Measurements from ENCODE around the gene MPV17L2. TPM values are rescaled to one million over a fixed set of nuclear protein-coding genes. Genes with fewer than 3 reads are reported as not detected.

MPV17L2 gene
- total and polyA plus RNA-seq, 4 donors: 3.6 to 28.0 (median 14.1) TPM

DNA sequence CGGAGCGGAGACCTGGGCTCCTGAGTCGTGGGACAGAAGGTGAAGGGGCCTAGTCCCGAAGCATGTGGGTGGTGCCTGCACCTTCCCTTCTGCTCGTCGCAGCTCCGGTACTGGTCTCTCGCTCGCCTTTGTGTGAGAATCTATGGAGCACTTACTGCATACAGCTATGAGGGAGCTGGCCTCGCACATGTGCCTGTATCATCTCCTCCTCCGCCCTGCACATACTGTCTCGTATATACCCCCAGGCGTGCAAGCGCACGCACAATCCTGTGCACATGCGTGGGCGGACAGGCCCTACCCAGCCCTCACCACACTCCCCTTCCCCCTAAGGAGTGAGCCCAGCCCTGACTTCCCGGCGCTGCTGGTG is 31.4 kb upstream of the MPV17L2 start:
- H3K27ac ChIP-seq (ENCODE audit: low read depth in 1 of 2, low read length in 2 of 2): no peak overlapping the region
- peaks cover 0 to 22% (median 13%) of the 10 kb centered on the region in 4 donors for H3K36me3 ChIP-seq (ENCODE audit: control insufficient read depth in 4 of 4, insufficient read depth in 3 of 4, low read depth in 1 of 4, low read length in 3 of 4)
- DNase-seq (ENCODE audit: low spot score): no peak
- H3K9ac ChIP-seq (ENCODE audit: low read depth in 1 of 2, low read length in 2 of 2): no peak overlapping the region
- H3K4me3 ChIP-seq (ENCODE audit: low read depth in 1 of 3, low read length in 3 of 3): no peak overlapping the region
- peaks cover 5 to 24% (median 17%) of the 10 kb centered on the region in 4 donors for H3K4me1 ChIP-seq (ENCODE audit: control insufficient read depth in 4 of 4, insufficient read depth in 4 of 4, low read length in 3 of 4)
- 81% methylated on average over 19 of the region's 19 CpGs for WGBS
- H3K9me3 ChIP-seq (ENCODE audit: control insufficient read depth in 4 of 4, low read length in 3 of 4): no peaks in the 10 kb centered on the region
- no peaks in the 10 kb centered on the region for H3K27me3 ChIP-seq (ENCODE audit: control insufficient read depth in 4 of 4, insufficient read depth in 4 of 4, low read length in 3 of 4)
- TF ChIP-seq HNF4G (IDR thresholded peaks at IDR 0.05): no peak
- TF ChIP-seq GABPA (IDR thresholded peaks at IDR 0.05 in 1 of 2, conservative IDR thresholded peaks at IDR 0.05 in 1 of 2): no peak
- TF ChIP-seq, protein P1, sequence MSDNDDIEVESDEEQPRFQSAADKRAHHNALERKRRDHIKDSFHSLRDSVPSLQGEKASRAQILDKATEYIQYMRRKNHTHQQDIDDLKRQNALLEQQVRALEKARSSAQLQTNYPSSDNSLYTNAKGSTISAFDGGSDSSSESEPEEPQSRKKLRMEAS (IDR thresholded peaks at IDR 0.05): no peak
- TF ChIP-seq TAF1 (conservative IDR thresholded peaks at IDR 0.05): no peak
- TF ChIP-seq, protein P2, sequence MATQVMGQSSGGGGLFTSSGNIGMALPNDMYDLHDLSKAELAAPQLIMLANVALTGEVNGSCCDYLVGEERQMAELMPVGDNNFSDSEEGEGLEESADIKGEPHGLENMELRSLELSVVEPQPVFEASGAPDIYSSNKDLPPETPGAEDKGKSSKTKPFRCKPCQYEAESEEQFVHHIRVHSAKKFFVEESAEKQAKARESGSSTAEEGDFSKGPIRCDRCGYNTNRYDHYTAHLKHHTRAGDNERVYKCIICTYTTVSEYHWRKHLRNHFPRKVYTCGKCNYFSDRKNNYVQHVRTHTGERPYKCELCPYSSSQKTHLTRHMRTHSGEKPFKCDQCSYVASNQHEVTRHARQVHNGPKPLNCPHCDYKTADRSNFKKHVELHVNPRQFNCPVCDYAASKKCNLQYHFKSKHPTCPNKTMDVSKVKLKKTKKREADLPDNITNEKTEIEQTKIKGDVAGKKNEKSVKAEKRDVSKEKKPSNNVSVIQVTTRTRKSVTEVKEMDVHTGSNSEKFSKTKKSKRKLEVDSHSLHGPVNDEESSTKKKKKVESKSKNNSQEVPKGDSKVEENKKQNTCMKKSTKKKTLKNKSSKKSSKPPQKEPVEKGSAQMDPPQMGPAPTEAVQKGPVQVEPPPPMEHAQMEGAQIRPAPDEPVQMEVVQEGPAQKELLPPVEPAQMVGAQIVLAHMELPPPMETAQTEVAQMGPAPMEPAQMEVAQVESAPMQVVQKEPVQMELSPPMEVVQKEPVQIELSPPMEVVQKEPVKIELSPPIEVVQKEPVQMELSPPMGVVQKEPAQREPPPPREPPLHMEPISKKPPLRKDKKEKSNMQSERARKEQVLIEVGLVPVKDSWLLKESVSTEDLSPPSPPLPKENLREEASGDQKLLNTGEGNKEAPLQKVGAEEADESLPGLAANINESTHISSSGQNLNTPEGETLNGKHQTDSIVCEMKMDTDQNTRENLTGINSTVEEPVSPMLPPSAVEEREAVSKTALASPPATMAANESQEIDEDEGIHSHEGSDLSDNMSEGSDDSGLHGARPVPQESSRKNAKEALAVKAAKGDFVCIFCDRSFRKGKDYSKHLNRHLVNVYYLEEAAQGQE (IDR thresholded peaks at IDR 0.05): no peak
- TF ChIP-seq EGR1 (IDR thresholded peaks at IDR 0.05; ENCODE audit: low read depth in 2 of 2): no peak
- TF ChIP-seq, protein P3, sequence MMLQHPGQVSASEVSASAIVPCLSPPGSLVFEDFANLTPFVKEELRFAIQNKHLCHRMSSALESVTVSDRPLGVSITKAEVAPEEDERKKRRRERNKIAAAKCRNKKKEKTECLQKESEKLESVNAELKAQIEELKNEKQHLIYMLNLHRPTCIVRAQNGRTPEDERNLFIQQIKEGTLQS (IDR thresholded peaks at IDR 0.05): no peak
- TF ChIP-seq, protein P4, sequence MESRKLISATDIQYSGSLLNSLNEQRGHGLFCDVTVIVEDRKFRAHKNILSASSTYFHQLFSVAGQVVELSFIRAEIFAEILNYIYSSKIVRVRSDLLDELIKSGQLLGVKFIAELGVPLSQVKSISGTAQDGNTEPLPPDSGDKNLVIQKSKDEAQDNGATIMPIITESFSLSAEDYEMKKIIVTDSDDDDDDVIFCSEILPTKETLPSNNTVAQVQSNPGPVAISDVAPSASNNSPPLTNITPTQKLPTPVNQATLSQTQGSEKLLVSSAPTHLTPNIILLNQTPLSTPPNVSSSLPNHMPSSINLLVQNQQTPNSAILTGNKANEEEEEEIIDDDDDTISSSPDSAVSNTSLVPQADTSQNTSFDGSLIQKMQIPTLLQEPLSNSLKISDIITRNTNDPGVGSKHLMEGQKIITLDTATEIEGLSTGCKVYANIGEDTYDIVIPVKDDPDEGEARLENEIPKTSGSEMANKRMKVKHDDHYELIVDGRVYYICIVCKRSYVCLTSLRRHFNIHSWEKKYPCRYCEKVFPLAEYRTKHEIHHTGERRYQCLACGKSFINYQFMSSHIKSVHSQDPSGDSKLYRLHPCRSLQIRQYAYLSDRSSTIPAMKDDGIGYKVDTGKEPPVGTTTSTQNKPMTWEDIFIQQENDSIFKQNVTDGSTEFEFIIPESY (IDR thresholded peaks at IDR 0.05): no peak
- no peak for TF ChIP-seq JUND (IDR thresholded peaks at IDR 0.05)
- TF ChIP-seq FOXA1 (IDR thresholded peaks at IDR 0.05): no peak

DNA sequence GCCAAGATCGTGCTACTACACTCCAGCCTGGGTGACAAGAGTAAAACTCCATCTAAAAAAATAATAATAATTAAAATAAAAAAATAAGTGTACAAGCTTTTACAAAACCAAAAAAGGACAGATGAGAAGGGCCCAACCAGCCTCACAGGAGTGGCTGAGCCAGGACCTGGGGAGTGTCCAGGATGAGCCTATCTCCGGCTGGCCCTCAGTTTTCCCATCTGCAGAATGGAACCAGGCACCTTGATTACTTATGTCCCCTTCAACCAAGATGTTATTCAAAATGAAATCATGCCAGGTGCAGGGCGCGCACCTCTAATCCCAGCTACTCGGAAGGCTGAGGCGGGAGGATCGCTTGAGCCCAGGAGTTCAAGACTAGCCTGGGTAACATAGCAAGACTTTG is 28.9 kb upstream of the MPV17L2 start:
- no peak for DNase-seq (ENCODE audit: low spot score)
- H3K9ac ChIP-seq (ENCODE audit: low read depth in 1 of 2, low read length in 2 of 2): no peak overlapping the region
- H3K27me3 ChIP-seq (ENCODE audit: control insufficient read depth in 4 of 4, insufficient read depth in 4 of 4, low read length in 3 of 4): no peaks in the 10 kb centered on the region
- 98% methylated on average over 7 of the region's 7 CpGs for WGBS
- no peak overlapping the region for H3K4me3 ChIP-seq (ENCODE audit: low read depth in 1 of 3, low read length in 3 of 3)
- no peaks in the 10 kb centered on the region for H3K9me3 ChIP-seq (ENCODE audit: control insufficient read depth in 4 of 4, low read length in 3 of 4)
- peaks cover 0 to 14% (median 7%) of the 10 kb centered on the region in 4 donors for H3K4me1 ChIP-seq (ENCODE audit: control insufficient read depth in 4 of 4, insufficient read depth in 4 of 4, low read length in 3 of 4)
- no peak overlapping the region for H3K27ac ChIP-seq (ENCODE audit: low read depth in 1 of 2, low read length in 2 of 2)
- TF ChIP-seq HNF4A (conservative IDR thresholded peaks at IDR 0.05) (no peak), RAD21 (IDR thresholded peaks at IDR 0.05) (no peak), RXRA (IDR thresholded peaks at IDR 0.05) (no peak), TAF1 (conservative IDR thresholded peaks at IDR 0.05) (no peak), FOXA1 (IDR thresholded peaks at IDR 0.05) (no peak), JUND (IDR thresholded peaks at IDR 0.05) (no peak), NR2F2 (IDR thresholded peaks at IDR 0.05) (no peak), EGR1 (IDR thresholded peaks at IDR 0.05; ENCODE audit: low read depth in 2 of 2) (no peak), GABPA (IDR thresholded peaks at IDR 0.05 in 1 of 2, conservative IDR thresholded peaks at IDR 0.05 in 1 of 2) (no peak), SP1 (IDR thresholded peaks at IDR 0.05) (no peak), YY1 (IDR thresholded peaks at IDR 0.05) (no peak)
- TF ChIP-seq, protein P1 (IDR thresholded peaks at IDR 0.05): no peak
- TF ChIP-seq, protein P2 (IDR thresholded peaks at IDR 0.05): no peak
- TF ChIP-seq, protein P5, sequence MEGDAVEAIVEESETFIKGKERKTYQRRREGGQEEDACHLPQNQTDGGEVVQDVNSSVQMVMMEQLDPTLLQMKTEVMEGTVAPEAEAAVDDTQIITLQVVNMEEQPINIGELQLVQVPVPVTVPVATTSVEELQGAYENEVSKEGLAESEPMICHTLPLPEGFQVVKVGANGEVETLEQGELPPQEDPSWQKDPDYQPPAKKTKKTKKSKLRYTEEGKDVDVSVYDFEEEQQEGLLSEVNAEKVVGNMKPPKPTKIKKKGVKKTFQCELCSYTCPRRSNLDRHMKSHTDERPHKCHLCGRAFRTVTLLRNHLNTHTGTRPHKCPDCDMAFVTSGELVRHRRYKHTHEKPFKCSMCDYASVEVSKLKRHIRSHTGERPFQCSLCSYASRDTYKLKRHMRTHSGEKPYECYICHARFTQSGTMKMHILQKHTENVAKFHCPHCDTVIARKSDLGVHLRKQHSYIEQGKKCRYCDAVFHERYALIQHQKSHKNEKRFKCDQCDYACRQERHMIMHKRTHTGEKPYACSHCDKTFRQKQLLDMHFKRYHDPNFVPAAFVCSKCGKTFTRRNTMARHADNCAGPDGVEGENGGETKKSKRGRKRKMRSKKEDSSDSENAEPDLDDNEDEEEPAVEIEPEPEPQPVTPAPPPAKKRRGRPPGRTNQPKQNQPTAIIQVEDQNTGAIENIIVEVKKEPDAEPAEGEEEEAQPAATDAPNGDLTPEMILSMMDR (IDR thresholded peaks at IDR 0.05; ENCODE audit: low read depth, low read length, missing input control): no peak
- TF ChIP-seq, protein P3 (IDR thresholded peaks at IDR 0.05): no peak
- peaks cover 8 to 38% (median 18%) of the 10 kb centered on the region in 4 donors for H3K36me3 ChIP-seq (ENCODE audit: control insufficient read depth in 4 of 4, insufficient read depth in 3 of 4, low read depth in 1 of 4, low read length in 3 of 4)
